HepG2 (cell line): ENCODE measurements around the gene ACBD7. TPM values are rescaled to one million over a fixed set of nuclear protein-coding genes. Genes with fewer than 3 reads are reported as not detected.
A peak's percentile ranks its signal among the peaks of the same experiment; 100 is the strongest.

Source experiments
- AHDC1 ChIP-seq: sonication (generic); formaldehyde crosslinking; IDR thresholded peaks from 2 replicates; pipeline ENCODE4 v1.5.1; 2020; ENCODE audit warnings: mild to moderate bottlenecking, missing genetic modification reagents, borderline replicate concordance
- IRF9 ChIP-seq: sonication (generic); formaldehyde crosslinking; IDR thresholded peaks from 2 replicates; pipeline ENCODE4 v1.8.0; 2022; ENCODE audit warnings: missing genetic modification reagents, mild to moderate bottlenecking, borderline replicate concordance
- KAT7 ChIP-seq: IDR thresholded peaks from 2 replicates; pipeline ENCODE4 v1.6.1; 2018; ENCODE audit warnings: borderline replicate concordance, missing compliant biosample characterization
- KMT2B ChIP-seq: IDR thresholded peaks from 2 replicates; pipeline ENCODE4 v1.6.1; 2016; ENCODE audit warnings: missing genetic modification reagents, missing compliant biosample characterization
- NRL ChIP-seq: sonication (generic); formaldehyde crosslinking; IDR thresholded peaks from 2 replicates; pipeline ENCODE4 v1.5.0; 2020; ENCODE audit warnings: missing genetic modification reagents, mild to moderate bottlenecking, moderate library complexity, borderline replicate concordance
- PHF5A ChIP-seq: IDR thresholded peaks from one replicate; pipeline ENCODE4 v1.6.1; 2018; ENCODE audit warnings: low read depth, missing genetic modification reagents; ENCODE audit not compliant: unreplicated experiment
- POGZ ChIP-seq: sonication (generic); formaldehyde crosslinking; IDR thresholded peaks from 2 replicates; pipeline ENCODE4 v1.4.0; 2020; ENCODE audit warnings: mild to moderate bottlenecking, missing genetic modification reagents
- SMAD9 ChIP-seq: sonication (generic); formaldehyde crosslinking; IDR thresholded peaks from 2 replicates; pipeline ENCODE4 v1.5.1; 2020; ENCODE audit warnings: mild to moderate bottlenecking, missing genetic modification reagents
- SNRNP70 ChIP-seq: fragments of 200-400 bp; formaldehyde crosslinking; IDR thresholded peaks from 2 replicates; pipeline ENCODE4 v1.6.1; 2017; ENCODE audit warnings: mild to moderate bottlenecking, low read depth, low read length, moderate library complexity
- TEAD3 ChIP-seq: optimal IDR thresholded peaks from 2 replicates; pipeline ENCODE3; 2016; ENCODE audit warnings: borderline replicate concordance
- XBP1 ChIP-seq: sonication (generic); formaldehyde crosslinking; IDR thresholded peaks from 2 replicates; pipeline ENCODE4 v1.5.0; 2020; ENCODE audit warnings: missing genetic modification reagents
- ZBTB14 ChIP-seq: sonication (generic); formaldehyde crosslinking; IDR thresholded peaks from 2 replicates; pipeline ENCODE4 v1.4.0; 2020; ENCODE audit warnings: missing genetic modification reagents
- ZNF296 ChIP-seq: sonication (generic); formaldehyde crosslinking; conservative IDR thresholded peaks from 2 replicates; pipeline ENCODE4 v1.5.0; 2020; ENCODE audit warnings: mild to moderate bottlenecking, missing genetic modification reagents
- ZNF329 ChIP-seq: sonication (generic); formaldehyde crosslinking; IDR thresholded peaks from 2 replicates; pipeline ENCODE4 v1.9.0; 2021; ENCODE audit warnings: low read depth, mild to moderate bottlenecking, missing genetic modification reagents
- ZNF383 ChIP-seq: sonication (generic); formaldehyde crosslinking; IDR thresholded peaks from 2 replicates; pipeline ENCODE4 v1.4.0; 2020; ENCODE audit warnings: missing genetic modification reagents, mild to moderate bottlenecking, borderline replicate concordance
- ZNF557 ChIP-seq: sonication (generic); formaldehyde crosslinking; IDR thresholded peaks from 2 replicates; pipeline ENCODE4 v1.4.0; 2020; ENCODE audit warnings: missing genetic modification reagents
- ZNF614 ChIP-seq: IDR thresholded peaks from 2 replicates; pipeline ENCODE4 v1.6.1; 2018; ENCODE audit warnings: missing biosample characterization, missing genetic modification reagents, inconsistent platforms, borderline replicate concordance
- ZNF615 ChIP-seq: sonication (generic); formaldehyde crosslinking; IDR thresholded peaks from 2 replicates; pipeline ENCODE4 v1.5.0; 2020; ENCODE audit warnings: mild to moderate bottlenecking, missing genetic modification reagents, borderline replicate concordance
- polyA plus RNA-seq, 8 experiments: library from polyadenylated mRNA; depleted of rRNA in 3 of 8; stranded (reverse) in 7 of 8; unstranded in 1 of 8; fragments of >200 nt; fragmentation: Illumina TruSeq in 4 of 8; extraction: Trizol in 4 of 8; gene quantifications; 2 replicates each; pipeline versions ENCODE4 v1.2.1 to v1.2.3, GENCODE V29; 2011 to 2016; ENCODE audit warnings: low read depth in 4 of 8, missing spikeins in 1 of 8, mixed read lengths in 1 of 8; ENCODE audit not compliant: insufficient read depth in 1 of 8
- total RNA-seq, 5 experiments: library from RNA; depleted of rRNA; stranded (reverse); fragments of >200 nt; fragmentation: Illumina TruSeq; extraction: Trizol; gene quantifications; 2 replicates each; pipeline ENCODE4 v1.2.3, GENCODE V29; 2016; ENCODE audit warnings: low read depth in 1 of 5
- TF ChIP-seq, protein P1 (sequence below): sonication (generic); formaldehyde crosslinking; IDR thresholded peaks from 2 replicates; pipeline ENCODE4 v1.8.1; 2023; ENCODE audit warnings: mild to moderate bottlenecking, inconsistent platforms, moderate library complexity, missing genetic modification reagents, borderline replicate concordance

The ACBD7 gene
- total and polyA plus RNA-seq, 2 of the 13 experiments (the other 11 are each of a cell fraction or from before 2014, with no cell fraction given) = 1.4 to 2.6 TPM

DNA sequence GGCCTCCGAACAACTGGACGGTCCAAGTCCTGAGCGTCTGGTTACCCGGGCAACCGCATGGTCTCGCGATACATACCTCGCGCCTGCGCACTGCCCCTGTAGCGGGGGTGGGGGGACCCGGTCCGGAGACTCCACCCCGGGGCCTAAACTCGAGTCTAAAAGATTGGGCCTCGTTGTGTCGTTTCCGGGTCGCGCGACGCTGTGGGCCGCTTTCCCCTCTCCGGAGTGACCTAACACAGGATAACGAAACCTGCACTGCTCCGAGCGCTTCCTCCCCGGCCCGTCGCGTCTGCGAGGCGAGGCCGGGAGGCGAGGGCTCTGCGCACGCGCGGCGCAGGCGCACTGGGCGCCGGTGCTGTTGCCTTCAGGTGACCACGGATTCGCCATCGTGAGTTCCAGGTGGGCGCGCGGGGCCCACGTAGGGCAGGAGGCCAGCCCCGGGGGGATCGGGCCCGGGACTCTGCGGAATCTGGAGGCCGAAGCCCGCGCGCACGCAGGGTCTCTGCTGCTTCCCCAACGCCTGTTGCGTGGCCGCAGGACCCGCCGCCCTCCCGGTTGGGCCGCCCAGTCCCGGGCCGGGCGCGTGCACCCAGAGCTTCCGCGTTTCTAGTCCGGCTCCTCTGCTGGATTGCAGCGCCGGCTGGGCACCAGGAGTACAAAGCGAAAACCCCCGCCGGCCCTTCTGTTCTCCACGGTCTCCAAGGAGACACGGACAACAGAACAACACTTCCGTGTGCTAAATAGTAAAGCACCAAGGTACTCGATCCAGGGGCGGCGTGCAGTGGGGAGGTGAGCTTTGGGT lies 8.6 kb upstream of the ACBD7 start, which contains the start of gene RPP38 (continued):
- TF ChIP-seq AHDC1 (CRISPR knock-in tag) (no peak), TEAD3 (CRISPR knock-in tag) (no peak), NRL (CRISPR knock-in tag) (peak; percentile 94), ZBTB14 (CRISPR knock-in tag) (peak; percentile 72), ZNF614 (CRISPR knock-in tag) (no peak), ZNF329 (CRISPR knock-in tag) (peak; percentile 56; the same call in 1 of the 2 replicates), ZNF383 (CRISPR knock-in tag) (no peak), KAT7 (peak; percentile 97), ZNF296 (CRISPR knock-in tag) (peak; percentile 75), ZNF615 (no peak), SMAD9 (CRISPR knock-in tag) (no peak), POGZ (peak; percentile 74; the same call in 1 of the 2 replicates), SNRNP70 (no peak), XBP1 (CRISPR knock-in tag) (no peak), KMT2B (CRISPR knock-in tag) (peak; percentile 78), IRF9 (CRISPR knock-in tag) (peak; percentile 81; the same call in 1 of the 2 replicates), PHF5A (CRISPR knock-in tag) (peak; percentile 57), ZNF557 (CRISPR knock-in tag) (0 out of 2 replicates have a peak, but pooled peaks have one; percentile 34)
- TF ChIP-seq, protein P1, sequence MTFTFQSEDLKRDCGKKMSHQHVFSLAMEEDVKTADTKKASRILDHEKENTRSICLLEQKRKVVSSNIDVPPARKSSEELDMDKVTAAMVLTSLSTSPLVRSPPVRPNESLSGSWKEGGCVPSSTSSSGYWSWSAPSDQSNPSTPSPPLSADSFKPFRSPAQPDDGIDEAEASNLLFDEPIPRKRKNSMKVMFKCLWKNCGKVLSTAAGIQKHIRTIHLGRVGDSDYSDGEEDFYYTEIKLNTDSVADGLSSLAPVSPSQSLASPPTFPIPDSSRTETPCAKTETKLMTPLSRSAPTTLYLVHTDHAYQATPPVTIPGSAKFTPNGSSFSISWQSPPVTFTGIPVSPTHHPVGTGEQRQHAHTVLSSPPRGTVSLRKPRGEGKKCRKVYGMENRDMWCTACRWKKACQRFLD (CRISPR knock-in tag) = peak; percentile 73; the same call in 1 of the 2 replicates
